ENCODE measurements around the gene EARS2. TPM values are rescaled to one million over a fixed set of nuclear protein-coding genes. Genes with fewer than 3 reads are reported as not detected.
A peak's percentile ranks its signal among the peaks of the same experiment; 100 is the strongest.
"Not testable (repeated sequence)": the region's sequence is repeated elsewhere in the genome, so short reads cannot be mapped to it uniquely, and the experiment has no call there.

The EARS2 gene
- total and polyA plus RNA-seq, 9 of the 15 experiments (the other 6 are each of a cell fraction or from before 2014, with no cell fraction given), result 17.6 to 58.6 (median 36.3) TPM

DNA sequence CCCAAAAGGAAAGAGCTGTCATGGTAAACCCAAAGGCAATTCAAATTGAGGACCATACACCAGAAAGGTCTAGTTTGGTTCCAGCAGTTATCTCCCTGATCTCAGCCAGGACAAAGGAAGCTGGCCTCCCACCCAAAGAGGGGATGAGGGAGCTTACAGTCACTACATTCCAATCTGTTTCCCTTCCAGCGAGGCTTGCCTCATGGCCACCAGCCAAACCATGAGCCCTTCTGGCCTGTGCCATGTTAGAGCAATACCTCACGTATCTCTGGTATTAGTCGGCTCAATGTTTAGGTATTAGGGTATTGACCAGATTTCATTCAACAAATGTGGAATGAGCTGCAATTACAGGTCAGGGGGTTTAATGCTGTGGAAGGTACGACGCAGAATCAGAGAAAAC is 30.6 kb upstream of the EARS2 start (continued):
- TF ChIP-seq, protein P1, sequence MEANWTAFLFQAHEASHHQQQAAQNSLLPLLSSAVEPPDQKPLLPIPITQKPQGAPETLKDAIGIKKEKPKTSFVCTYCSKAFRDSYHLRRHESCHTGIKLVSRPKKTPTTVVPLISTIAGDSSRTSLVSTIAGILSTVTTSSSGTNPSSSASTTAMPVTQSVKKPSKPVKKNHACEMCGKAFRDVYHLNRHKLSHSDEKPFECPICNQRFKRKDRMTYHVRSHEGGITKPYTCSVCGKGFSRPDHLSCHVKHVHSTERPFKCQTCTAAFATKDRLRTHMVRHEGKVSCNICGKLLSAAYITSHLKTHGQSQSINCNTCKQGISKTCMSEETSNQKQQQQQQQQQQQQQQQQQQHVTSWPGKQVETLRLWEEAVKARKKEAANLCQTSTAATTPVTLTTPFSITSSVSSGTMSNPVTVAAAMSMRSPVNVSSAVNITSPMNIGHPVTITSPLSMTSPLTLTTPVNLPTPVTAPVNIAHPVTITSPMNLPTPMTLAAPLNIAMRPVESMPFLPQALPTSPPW (CRISPR knock-in tag; IDR thresholded peaks at IDR 0.05), result no peak
- TF ChIP-seq ARNT (IDR thresholded peaks at IDR 0.05) (no peak), MTA3 (IDR thresholded peaks at IDR 0.05; ENCODE audit: borderline replicate concordance) (no peak)
- TF ChIP-seq, protein P2, sequence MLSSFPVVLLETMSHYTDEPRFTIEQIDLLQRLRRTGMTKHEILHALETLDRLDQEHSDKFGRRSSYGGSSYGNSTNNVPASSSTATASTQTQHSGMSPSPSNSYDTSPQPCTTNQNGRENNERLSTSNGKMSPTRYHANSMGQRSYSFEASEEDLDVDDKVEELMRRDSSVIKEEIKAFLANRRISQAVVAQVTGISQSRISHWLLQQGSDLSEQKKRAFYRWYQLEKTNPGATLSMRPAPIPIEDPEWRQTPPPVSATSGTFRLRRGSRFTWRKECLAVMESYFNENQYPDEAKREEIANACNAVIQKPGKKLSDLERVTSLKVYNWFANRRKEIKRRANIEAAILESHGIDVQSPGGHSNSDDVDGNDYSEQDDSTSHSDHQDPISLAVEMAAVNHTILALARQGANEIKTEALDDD (IDR thresholded peaks at IDR 0.05), result no peak

DNA sequence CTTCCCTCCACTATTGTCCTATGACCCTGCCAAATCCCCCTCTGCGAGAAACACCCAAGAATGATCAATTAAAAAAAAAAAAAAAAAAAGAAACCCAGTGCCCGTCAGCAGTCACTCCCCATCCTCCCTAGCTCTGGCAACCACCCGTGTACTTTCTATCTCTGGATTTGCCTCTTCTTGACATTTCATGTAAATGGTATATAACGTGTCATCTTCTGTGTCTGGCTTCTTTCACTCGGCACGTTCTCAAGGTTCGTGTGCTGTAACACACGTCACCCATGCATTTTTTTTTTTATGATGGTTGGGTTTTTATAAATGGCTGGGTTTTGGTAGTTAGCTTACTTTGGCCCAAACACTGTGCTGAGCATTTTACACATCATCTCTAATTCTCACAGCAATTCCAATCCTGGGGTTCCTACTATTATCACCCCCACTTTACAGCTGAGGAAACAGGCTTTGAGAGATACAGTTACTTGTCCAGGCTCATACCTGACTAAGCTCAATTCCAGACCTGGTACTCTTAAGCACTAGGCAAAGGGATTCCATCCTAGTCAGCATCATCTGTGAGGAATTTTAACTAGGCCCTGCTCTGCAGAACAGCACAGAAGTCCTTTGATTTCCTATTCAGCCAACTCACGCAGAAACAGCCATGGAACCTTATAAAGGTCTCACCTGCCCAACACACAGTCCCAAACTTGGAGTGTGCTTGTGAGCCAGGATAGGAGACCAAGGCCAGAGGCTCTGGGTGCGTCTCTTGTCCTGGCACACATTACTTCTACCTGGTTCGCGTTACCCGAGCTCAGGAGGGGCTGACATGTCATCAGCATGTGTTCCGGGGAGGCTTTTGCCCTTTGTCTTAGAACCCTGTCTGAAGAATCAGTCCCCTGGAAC is 27.3 kb upstream of the EARS2 start:
- 0 out of 2 replicates have a peak, but pooled peaks have one; percentile 27 for TF ChIP-seq POLR2A (conservative IDR thresholded peaks at IDR 0.05)
- TF ChIP-seq, protein P3, sequence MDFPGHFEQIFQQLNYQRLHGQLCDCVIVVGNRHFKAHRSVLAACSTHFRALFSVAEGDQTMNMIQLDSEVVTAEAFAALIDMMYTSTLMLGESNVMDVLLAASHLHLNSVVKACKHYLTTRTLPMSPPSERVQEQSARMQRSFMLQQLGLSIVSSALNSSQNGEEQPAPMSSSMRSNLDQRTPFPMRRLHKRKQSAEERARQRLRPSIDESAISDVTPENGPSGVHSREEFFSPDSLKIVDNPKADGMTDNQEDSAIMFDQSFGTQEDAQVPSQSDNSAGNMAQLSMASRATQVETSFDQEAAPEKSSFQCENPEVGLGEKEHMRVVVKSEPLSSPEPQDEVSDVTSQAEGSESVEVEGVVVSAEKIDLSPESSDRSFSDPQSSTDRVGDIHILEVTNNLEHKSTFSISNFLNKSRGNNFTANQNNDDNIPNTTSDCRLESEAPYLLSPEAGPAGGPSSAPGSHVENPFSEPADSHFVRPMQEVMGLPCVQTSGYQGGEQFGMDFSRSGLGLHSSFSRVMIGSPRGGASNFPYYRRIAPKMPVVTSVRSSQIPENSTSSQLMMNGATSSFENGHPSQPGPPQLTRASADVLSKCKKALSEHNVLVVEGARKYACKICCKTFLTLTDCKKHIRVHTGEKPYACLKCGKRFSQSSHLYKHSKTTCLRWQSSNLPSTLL (IDR thresholded peaks at IDR 0.05), result no peak
- peaks cover 26% of the 10 kb centered on the region for H3K79me2 ChIP-seq (ENCODE audit: control insufficient read depth, insufficient read depth, low read length)

DNA sequence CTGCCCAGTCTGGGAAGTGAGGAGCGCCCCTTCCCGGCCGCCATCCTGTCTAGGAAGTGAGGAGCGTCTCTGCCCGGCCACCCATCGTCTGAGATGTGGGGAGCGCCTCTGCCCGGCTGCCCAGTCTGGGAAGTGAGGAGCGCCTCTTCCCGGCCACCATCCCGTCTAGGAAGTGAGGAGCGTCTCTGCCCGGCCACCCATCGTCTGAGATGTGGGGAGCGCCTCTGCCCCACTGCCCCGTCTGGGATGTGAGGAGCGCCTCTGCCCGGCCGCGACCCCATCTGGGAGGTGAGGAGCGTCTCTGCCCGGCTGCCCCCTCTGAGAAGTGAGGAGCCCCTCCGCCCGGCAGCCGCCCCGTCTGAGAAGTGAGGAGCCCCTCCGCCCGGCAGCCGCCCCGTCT is 26.1 kb upstream of the EARS2 start:
- H3K27ac ChIP-seq (ENCODE audit: extremely low read depth, low read depth, low read length); BruUV-seq (replicated peaks); FAIRE-seq; H3K9ac ChIP-seq (ENCODE audit: insufficient read depth in 1 of 2, low read depth in 2 of 2, low read length in 2 of 2); H3K9me3 ChIP-seq (replicated peaks; ENCODE audit: control insufficient read depth, insufficient read depth, low read depth, low read length); H3K27me3 ChIP-seq (ENCODE audit: control insufficient read depth in 2 of 2, insufficient read depth in 2 of 2, low read length in 2 of 2); H3K4me1 ChIP-seq (replicated peaks in 1 of 2; ENCODE audit: control insufficient read depth in 2 of 2, insufficient read depth in 2 of 2, low read length in 2 of 2); intact Hi-C loops (cut with micrococcal nuclease); H3K4me2 ChIP-seq (ENCODE audit: insufficient read depth, low read length); H3K9me1 ChIP-seq (ENCODE audit: control insufficient read depth, insufficient read depth, low read length); H2AFZ ChIP-seq (ENCODE audit: low read depth, low read length); ATAC-seq; H3K4me3 ChIP-seq; DNase-seq (ENCODE audit: extremely low read depth in 1 of 4, low spot score in 3 of 4); CTCF ChIA-PET (ENCODE audit: low intra/inter-chr PET ratio); H4K20me1 ChIP-seq (replicated peaks; ENCODE audit: control insufficient read depth, insufficient read depth, low read length); in situ Hi-C loops (cut with MboI): not testable (repeated sequence)
- H3K36me3 ChIP-seq (ENCODE audit: control insufficient read depth, insufficient read depth, low read length), result peaks cover 80% of the 10 kb centered on the region
- WGBS (ENCODE audit: insufficient coverage, low coverage, missing lambda C conversion rate), result 100% methylated on average over 1 of the region's 30 CpGs
- POLR2A ChIA-PET, result interaction anchor here (0.9 kb wide), 1 partner anchor 14 kb away, joined by 3 read pairs; no protein-coding TSS in a partner anchor
- peaks cover 14% of the 10 kb centered on the region for H3K79me2 ChIP-seq (ENCODE audit: control insufficient read depth, insufficient read depth, low read length)

More for the DNA sequence above, 27.3 kb upstream of the EARS2 start:
- WGBS (ENCODE audit: insufficient coverage, low coverage, missing lambda C conversion rate), result 87% methylated on average over 13 of the region's 14 CpGs
- BruUV-seq (replicated peaks), result no TSS peak
- Histone ChIP-seq H3K4me1 (replicated peaks in 1 of 2; ENCODE audit: control insufficient read depth in 2 of 2, insufficient read depth in 2 of 2, low read length in 2 of 2) (no peaks in the 10 kb centered on the region; a peak in 1 of 5 replicates), H3K9me1 (ENCODE audit: control insufficient read depth, insufficient read depth, low read length) (no peaks in the 10 kb centered on the region), H3K9ac (ENCODE audit: insufficient read depth in 1 of 2, low read depth in 2 of 2, low read length in 2 of 2) (no peak overlapping the region), H3K4me3 (no peak overlapping the region), H3K27ac (ENCODE audit: extremely low read depth, low read depth, low read length) (no peak overlapping the region), H3K9me3 (replicated peaks; ENCODE audit: control insufficient read depth, insufficient read depth, low read depth, low read length) (no peaks in the 10 kb centered on the region), H4K20me1 (replicated peaks; ENCODE audit: control insufficient read depth, insufficient read depth, low read length) (peaks cover 4% of the 10 kb centered on the region; the same call in 1 of the 2 replicates), H2AFZ (ENCODE audit: low read depth, low read length) (no peak overlapping the region), H3K36me3 (ENCODE audit: control insufficient read depth, insufficient read depth, low read length) (peaks cover 83% of the 10 kb centered on the region), H3K4me2 (ENCODE audit: insufficient read depth, low read length) (no peak overlapping the region), H3K27me3 (ENCODE audit: control insufficient read depth in 2 of 2, insufficient read depth in 2 of 2, low read length in 2 of 2) (no peaks in the 10 kb centered on the region)
- ATAC-seq (no peak), FAIRE-seq (no peak), DNase-seq (ENCODE audit: extremely low read depth in 1 of 4, low spot score in 3 of 4) (no peak)
- intact Hi-C loops (cut with micrococcal nuclease) (no loop called here), in situ Hi-C loops (cut with MboI) (no loop called here)
- ChIA-PET CTCF (ENCODE audit: low intra/inter-chr PET ratio) (no interaction called here), POLR2A (interaction anchor here (1.3 to 2.0 kb wide), 2 partner anchors 9 to 14 kb away, joined by 4 to 11 read pairs; no protein-coding TSS in a partner anchor)
